Activated CD4-positive, alpha-beta memory T cell treated with anti-CD3 and anti-CD28 coated beads for 36 hours (primary cell): Measurements from ENCODE around the gene DDIT3. TPM values are rescaled to one million over a fixed set of nuclear protein-coding genes. Genes with fewer than 3 reads are reported as not detected.
"Not testable (repeated sequence)": the region's sequence is repeated elsewhere in the genome, so short reads cannot be mapped to it uniquely, and the experiment has no call there.

Experiments used
- CTCF ChIA-PET: fragments of 350-600 bp; sonication (Branson Sonifier 250); formaldehyde crosslinking; loops from one replicate; lab custom pipeline; 2021; ENCODE audit warnings: antibody characterized with exemption, inconsistent platforms; lab: Charles Lee
- POLR2A ChIA-PET: fragments of 350-600 bp; sonication (Branson Sonifier 250); formaldehyde crosslinking; loops from one replicate; lab custom pipeline; 2021; ENCODE audit warnings: antibody characterized with exemption; lab: Charles Lee
- DNase-seq: peaks from one replicate; pipeline ENCODE4 v3.0.0-alpha.2; 2020
- H3K27ac Mint-ChIP-seq: one replicate; pipeline ENCODE4 v1.8.0; 2021; ENCODE audit warnings: mixed read lengths
- H3K27me3 Mint-ChIP-seq: one replicate; pipeline ENCODE4 v1.8.0; 2021; ENCODE audit warnings: mixed read lengths
- H3K36me3 Mint-ChIP-seq: one replicate; pipeline ENCODE4 v1.8.0; 2021; ENCODE audit warnings: mixed read lengths
- H3K4me1 Mint-ChIP-seq: one replicate; pipeline ENCODE4 v1.8.0; 2021; ENCODE audit warnings: low read depth, mixed read lengths
- H3K4me3 Mint-ChIP-seq: one replicate; pipeline ENCODE4 v1.8.0; 2021; ENCODE audit warnings: mild to moderate bottlenecking, mixed read lengths
- H3K9me3 Mint-ChIP-seq: one replicate; pipeline ENCODE4 v1.8.0; 2021; ENCODE audit warnings: mixed read lengths
- intact Hi-C: fragments of 100-400 bp; cut with micrococcal nuclease; formaldehyde crosslinking; loops from one replicate; pipeline ENCODE4 v1.15.1; 2023
- total RNA-seq, 2 experiments: library from RNA; stranded (reverse); gene quantifications; one replicate each; pipeline ENCODE4 v1.2.3, GENCODE V29; 2021

DDIT3 gene, protein sequence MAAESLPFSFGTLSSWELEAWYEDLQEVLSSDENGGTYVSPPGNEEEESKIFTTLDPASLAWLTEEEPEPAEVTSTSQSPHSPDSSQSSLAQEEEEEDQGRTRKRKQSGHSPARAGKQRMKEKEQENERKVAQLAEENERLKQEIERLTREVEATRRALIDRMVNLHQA
- total RNA-seq = 10 to 100 TPM; 24.1 to 25.2 TPM

DNA sequence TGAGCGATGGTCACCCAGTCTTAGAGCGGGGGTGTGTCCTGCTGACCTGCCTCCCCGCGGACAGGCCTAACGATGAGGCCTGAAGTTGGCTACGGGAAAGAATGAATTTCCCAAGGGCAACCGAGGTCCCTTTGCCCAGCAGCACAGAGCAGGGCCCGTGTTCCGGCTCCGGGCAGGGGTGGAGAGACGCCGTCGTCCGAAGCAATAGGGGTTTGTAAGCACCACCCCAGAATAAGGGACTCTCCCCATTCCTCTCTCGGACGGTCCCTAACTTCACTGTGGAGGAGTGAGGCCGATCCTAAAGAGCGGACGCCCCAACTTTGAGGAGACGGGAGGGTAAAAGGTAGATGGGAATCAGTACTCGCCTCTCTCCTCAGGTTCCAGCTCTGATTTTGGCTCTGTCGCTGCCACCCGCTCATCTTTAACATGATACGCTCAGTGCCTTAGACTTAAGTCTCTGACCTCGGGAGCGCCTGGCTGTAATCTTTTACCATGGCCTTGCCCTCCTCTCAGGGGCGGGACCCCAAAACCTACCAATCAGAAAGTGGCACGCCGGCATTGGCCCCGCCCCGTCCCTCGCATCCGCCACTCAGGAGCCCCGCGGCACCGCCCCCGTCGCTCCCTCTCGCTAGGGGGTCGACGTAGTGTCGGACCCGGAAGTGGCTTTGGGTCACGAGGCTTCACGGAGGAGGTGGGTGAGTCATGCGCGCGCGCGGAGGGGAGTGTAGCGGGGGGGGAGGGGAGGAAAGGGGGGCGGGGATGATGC is at the start of gene DDIT3:
TSS of gene DDIT3 (minus strand) at position 462 of the 766 bp plus-strand sequence. CDS start 3,108 bp downstream, outside the sequence.
- no peaks in the 10 kb centered on the region for H3K27me3 Mint-ChIP-seq
- peaks cover 48% of the 10 kb centered on the region for H3K36me3 Mint-ChIP-seq
- H3K9me3 Mint-ChIP-seq = no peaks in the 10 kb centered on the region
- peak; percentile 100 for DNase-seq
- H3K4me3 Mint-ChIP-seq = peak within 1 kb of the TSS; percentile 94
- H3K27ac Mint-ChIP-seq = peak within 1 kb of the TSS; percentile 100
- CTCF ChIA-PET = interaction anchor here (1.1 to 1.4 kb wide), 2 partner anchors 44 to 173 kb away, joined by 4 read pairs; no protein-coding TSS in a partner anchor
- intact Hi-C loops = loop anchor here (1.0 to 5.0 kb wide), 6 partner anchors 33 to 283 kb away; partner anchors contain the start of genes ARHGAP9, GLI1 and TSPAN31
- POLR2A ChIA-PET = interaction anchor here (0.6 to 2.1 kb wide), 7 partner anchors 19 to 87 kb away, joined by 3 to 10 read pairs (median 5); partner anchors contain the start of gene ARHGAP9
- peaks cover 55% of the 10 kb centered on the region for H3K4me1 Mint-ChIP-seq

DNA sequence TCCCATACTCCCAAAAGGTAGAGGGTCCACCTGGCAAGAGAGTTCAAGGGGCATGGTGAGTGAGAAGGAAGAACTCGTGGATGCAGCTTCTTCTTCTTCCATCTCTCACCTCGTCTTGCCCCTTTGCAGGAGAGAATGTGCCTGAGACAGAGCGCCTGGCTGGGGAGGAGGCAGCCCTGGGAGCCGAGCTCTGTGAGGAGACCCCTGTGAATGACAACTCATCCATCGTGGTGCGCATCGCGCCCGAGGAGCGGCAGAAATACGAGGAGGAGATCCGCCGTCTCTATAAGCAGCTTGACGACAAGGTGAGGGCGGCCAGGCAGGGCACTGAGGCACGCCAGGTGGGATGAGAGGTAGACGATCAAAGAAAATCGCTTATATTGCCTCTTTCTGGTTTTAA is 49.5 kb upstream of the DDIT3 start:
- no peak overlapping the region for H3K27ac Mint-ChIP-seq
- H3K4me3 Mint-ChIP-seq = no peak overlapping the region
- CTCF ChIA-PET = interaction anchor here (0.7 to 1.0 kb wide), 3 partner anchors 14 to 111 kb away, joined by 3 read pairs; partner anchors contain the start of gene DCTN2
- no peaks in the 10 kb centered on the region for H3K36me3 Mint-ChIP-seq
- H3K9me3 Mint-ChIP-seq = no peaks in the 10 kb centered on the region
- H3K4me1 Mint-ChIP-seq = no peaks in the 10 kb centered on the region
- POLR2A ChIA-PET = no interaction called here
- intact Hi-C loops = no loop called here
- H3K27me3 Mint-ChIP-seq = no peaks in the 10 kb centered on the region
- no peak for DNase-seq

DNA sequence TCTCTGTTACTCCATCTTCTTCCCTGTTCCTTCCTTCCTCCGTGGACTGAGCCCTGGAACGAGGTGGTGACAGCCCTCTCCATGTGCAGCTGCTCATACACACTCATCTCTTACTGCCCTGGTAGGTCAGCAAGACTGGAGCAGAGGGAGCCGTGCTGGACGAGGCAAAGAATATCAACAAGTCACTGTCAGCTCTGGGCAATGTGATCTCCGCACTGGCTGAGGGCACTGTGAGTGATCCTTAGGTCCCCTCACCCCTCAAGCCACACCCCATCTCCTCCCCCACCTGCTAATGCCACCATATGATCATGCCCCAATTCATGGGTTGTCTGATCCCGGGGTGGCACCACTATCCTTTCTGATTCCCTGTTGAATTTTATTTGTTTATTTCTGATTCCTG is 48.5 kb upstream of the DDIT3 start:
- no peak overlapping the region for H3K4me3 Mint-ChIP-seq
- CTCF ChIA-PET = interaction anchor here (0.8 kb wide), 1 partner anchor 22 kb away, joined by 3 read pairs; the partner anchor contains the start of gene DCTN2
- intact Hi-C loops = no loop called here

DNA sequence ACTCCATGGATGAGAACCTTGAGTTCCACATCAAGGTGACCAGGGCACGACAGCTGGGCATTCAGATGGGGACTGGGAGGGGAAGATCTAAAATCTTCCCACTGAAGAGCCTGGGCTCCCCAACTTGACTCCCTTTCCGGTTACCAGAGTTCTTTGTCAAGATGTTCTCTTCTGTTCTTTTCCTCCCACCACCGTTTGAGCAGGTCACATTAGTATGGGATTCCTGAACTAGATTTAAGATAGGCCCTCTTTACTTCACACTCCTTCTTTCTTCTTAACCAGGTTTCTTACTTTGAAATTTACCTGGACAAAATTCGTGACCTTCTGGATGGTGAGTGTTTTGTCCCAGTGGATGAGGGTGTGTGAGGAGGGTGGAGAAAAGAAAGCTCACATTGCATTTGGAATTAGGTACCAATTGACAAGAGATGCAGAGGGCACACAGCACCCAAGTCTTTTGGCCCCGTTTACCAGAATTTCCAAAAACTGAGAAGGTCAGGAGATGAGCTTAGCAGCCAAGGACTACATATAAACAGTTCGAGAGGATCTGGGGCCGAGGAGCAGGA is 43.9 kb upstream of the DDIT3 start:
- Mint-ChIP-seq H3K27ac (no peak overlapping the region), H3K36me3 (no peaks in the 10 kb centered on the region), H3K27me3 (no peaks in the 10 kb centered on the region), H3K4me1 (no peaks in the 10 kb centered on the region), H3K9me3 (no peaks in the 10 kb centered on the region), H3K4me3 (no peak overlapping the region)
- intact Hi-C loops = no loop called here
- DNase-seq = no peak
- CTCF ChIA-PET = interaction anchor here (3.3 kb wide), 1 partner anchor 18 kb away, joined by 14 read pairs; no protein-coding TSS in a partner anchor
- POLR2A ChIA-PET = no interaction called here

More for the DNA sequence above, 48.5 kb upstream of the DDIT3 start:
- POLR2A ChIA-PET = no interaction called here
- H3K4me1 Mint-ChIP-seq = no peaks in the 10 kb centered on the region
- H3K36me3 Mint-ChIP-seq = no peaks in the 10 kb centered on the region
- H3K27me3 Mint-ChIP-seq = no peaks in the 10 kb centered on the region
- H3K9me3 Mint-ChIP-seq = no peaks in the 10 kb centered on the region
- DNase-seq = no peak
- H3K27ac Mint-ChIP-seq = no peak overlapping the region

DNA sequence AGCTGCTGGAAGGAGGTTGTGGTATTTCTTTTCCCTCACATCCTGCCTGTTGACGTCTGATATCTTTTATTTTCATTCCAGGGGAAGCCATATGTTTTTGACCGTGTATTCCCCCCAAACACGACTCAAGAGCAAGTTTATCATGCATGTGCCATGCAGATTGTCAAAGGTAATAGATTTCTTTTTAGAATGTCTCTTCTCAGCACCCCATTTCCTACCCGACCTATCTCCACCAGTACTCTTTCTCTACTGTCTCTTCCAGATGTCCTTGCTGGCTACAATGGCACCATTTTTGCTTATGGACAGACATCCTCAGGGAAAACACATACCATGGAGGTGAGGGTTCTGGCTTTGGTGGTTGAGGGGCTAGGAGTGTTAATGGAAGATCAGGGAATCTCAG is 43.0 kb upstream of the DDIT3 start:
- DNase-seq = no peak
- ChIA-PET CTCF (interaction anchor here (3.3 kb wide), 1 partner anchor 19 kb away, joined by 14 read pairs; no protein-coding TSS in a partner anchor), POLR2A (no interaction called here)

DNA sequence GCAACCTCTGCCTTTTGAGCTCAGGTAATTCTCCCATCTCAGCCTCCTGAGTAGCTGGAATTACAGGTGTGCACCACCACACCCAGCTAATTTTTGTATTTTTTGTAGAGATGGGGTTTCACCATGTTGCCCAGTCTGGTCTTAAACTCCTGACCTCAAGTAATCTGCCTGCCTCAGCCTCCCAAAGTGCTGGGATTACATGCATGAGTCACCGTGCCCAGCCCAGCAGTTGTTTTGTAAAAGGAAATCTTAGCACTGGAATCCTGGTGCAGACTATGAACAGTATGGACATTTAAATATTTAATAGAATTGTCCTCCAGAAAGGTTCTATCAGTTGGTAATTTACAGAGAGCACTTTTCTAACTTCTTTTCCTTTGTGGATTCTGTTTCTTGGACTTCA is 40.8 kb upstream of the DDIT3 start:
- H3K4me3 Mint-ChIP-seq, H3K4me1 Mint-ChIP-seq, intact Hi-C loops, POLR2A ChIA-PET, H3K27ac Mint-ChIP-seq, H3K9me3 Mint-ChIP-seq, DNase-seq, H3K27me3 Mint-ChIP-seq, H3K36me3 Mint-ChIP-seq: not testable (repeated sequence)
- CTCF ChIA-PET = interaction anchor here (3.3 kb wide), 1 partner anchor 21 kb away, joined by 14 read pairs; no protein-coding TSS in a partner anchor

More for the DNA sequence above, 43.0 kb upstream of the DDIT3 start:
- Mint-ChIP-seq H3K4me3 (no peak overlapping the region), H3K36me3 (no peaks in the 10 kb centered on the region), H3K9me3 (no peaks in the 10 kb centered on the region), H3K27ac (no peak overlapping the region), H3K4me1 (no peaks in the 10 kb centered on the region), H3K27me3 (no peaks in the 10 kb centered on the region)
- intact Hi-C loops = no loop called here

DNA sequence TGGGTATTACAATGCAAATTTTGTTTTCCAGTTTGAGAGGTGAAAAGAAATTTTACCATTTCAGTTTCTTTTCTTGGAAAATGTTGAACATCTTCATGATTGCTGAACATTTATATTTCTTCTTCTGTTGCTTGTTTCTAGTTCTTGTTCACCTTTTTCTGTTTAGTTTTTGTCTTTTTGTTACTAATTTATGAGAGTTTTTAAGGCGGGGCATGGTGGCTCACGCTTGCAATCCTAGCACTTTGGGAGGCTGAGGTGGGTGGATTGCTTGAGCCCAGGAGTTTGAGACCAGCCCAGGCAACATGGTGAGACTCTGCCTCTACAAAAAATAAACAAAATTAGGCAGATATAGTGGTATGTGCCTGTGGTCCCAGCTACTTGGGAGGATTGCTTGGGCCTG is 40.2 kb upstream of the DDIT3 start:
- POLR2A ChIA-PET = no interaction called here
- no peaks in the 10 kb centered on the region for H3K36me3 Mint-ChIP-seq

DNA sequence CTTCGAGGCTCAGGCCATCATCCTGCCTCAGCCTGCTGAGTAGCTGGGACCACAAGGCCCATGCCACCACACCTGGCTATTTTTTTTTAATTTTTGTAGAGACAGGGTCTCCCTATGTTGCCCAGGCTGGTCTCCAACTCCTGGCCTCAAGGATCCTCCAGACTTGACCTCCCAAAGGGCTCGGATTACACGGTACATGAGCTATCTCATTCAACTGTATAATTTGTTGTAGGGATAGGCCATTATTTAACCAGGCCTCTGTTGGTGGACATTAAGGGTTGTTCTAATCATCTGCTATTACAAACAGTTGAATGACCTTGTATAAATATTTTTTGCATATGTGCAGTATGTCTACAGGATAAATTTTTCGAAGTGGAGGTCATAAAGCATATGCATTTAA is 38.5 kb upstream of the DDIT3 start:
- H3K27me3 Mint-ChIP-seq = peaks cover under 1% of the 10 kb centered on the region
- intact Hi-C loops = no loop called here

More for the DNA sequence above, 40.2 kb upstream of the DDIT3 start:
- CTCF ChIA-PET = no interaction called here
- intact Hi-C loops = no loop called here
- Mint-ChIP-seq H3K4me1 (no peaks in the 10 kb centered on the region), H3K4me3 (no peak overlapping the region), H3K27me3 (no peaks in the 10 kb centered on the region), H3K27ac (no peak overlapping the region), H3K9me3 (no peaks in the 10 kb centered on the region)
- no peak for DNase-seq

DNA sequence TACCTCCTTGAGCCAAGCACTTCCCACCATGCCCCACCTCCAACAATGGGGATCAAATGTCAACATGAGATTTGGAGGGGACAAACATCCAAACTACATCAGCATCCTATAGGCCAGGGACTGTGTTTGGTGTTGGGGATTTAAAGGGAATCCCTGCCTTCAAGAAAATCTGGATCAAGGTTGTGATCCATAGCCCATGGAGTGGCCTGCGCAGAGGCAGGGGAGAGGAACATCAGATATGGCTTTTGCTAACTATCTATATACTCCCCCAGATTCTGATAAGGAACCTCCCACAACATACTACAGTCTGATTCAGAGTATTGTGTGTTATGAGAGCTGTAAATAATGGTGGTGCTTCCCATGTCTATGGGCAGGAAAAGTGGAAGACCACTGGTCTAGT is 34.6 kb upstream of the DDIT3 start:
- H3K27ac Mint-ChIP-seq = no peak overlapping the region

More for the DNA sequence above, 38.5 kb upstream of the DDIT3 start:
- no peak overlapping the region for H3K27ac Mint-ChIP-seq
- DNase-seq = no peak
- H3K36me3 Mint-ChIP-seq = no peaks in the 10 kb centered on the region
- POLR2A ChIA-PET = no interaction called here
- H3K9me3 Mint-ChIP-seq = no peaks in the 10 kb centered on the region
- no peak overlapping the region for H3K4me3 Mint-ChIP-seq
- no peaks in the 10 kb centered on the region for H3K4me1 Mint-ChIP-seq
- CTCF ChIA-PET = no interaction called here

DNA sequence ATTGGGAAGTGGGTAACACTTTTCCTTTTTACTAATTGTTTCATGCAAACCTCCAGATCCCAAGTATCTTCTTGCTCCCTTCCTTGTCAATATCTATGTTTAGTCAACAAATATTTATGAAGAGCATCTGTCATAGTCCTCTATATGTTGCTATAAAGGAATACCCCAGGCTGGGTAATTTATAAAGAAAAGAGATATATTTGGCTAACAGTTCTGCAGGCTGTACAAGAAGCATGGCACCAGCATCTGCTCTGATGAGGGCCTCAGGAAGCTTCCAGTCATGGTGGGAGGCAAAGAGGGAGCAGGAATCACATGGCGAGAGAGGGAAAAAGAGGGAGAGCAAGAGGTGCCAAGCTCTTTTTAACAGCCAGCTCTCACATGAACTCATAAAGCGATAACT is 34.1 kb upstream of the DDIT3 start:
- H3K4me3 Mint-ChIP-seq = no peak overlapping the region
- H3K27ac Mint-ChIP-seq = no peak overlapping the region
- POLR2A ChIA-PET = no interaction called here
- H3K27me3 Mint-ChIP-seq = peaks cover 6% of the 10 kb centered on the region
- CTCF ChIA-PET = interaction anchor here (1.4 kb wide), 2 partner anchors 8 to 29 kb away, joined by 3 to 6 read pairs; no protein-coding TSS in a partner anchor
- DNase-seq = no peak
- intact Hi-C loops = no loop called here
- no peaks in the 10 kb centered on the region for H3K9me3 Mint-ChIP-seq
- H3K36me3 Mint-ChIP-seq = no peaks in the 10 kb centered on the region
- peaks cover 8% of the 10 kb centered on the region for H3K4me1 Mint-ChIP-seq

More for the DNA sequence above, 34.6 kb upstream of the DDIT3 start:
- POLR2A ChIA-PET = no interaction called here
- peaks cover 6% of the 10 kb centered on the region for H3K27me3 Mint-ChIP-seq
- no peaks in the 10 kb centered on the region for H3K36me3 Mint-ChIP-seq
- H3K4me3 Mint-ChIP-seq = no peak overlapping the region
- CTCF ChIA-PET = interaction anchor here (1.4 kb wide), 2 partner anchors 9 to 29 kb away, joined by 3 to 6 read pairs; no protein-coding TSS in a partner anchor
- H3K4me1 Mint-ChIP-seq = peaks cover 7% of the 10 kb centered on the region
- intact Hi-C loops = no loop called here
- no peak for DNase-seq
- H3K9me3 Mint-ChIP-seq = no peaks in the 10 kb centered on the region

DNA sequence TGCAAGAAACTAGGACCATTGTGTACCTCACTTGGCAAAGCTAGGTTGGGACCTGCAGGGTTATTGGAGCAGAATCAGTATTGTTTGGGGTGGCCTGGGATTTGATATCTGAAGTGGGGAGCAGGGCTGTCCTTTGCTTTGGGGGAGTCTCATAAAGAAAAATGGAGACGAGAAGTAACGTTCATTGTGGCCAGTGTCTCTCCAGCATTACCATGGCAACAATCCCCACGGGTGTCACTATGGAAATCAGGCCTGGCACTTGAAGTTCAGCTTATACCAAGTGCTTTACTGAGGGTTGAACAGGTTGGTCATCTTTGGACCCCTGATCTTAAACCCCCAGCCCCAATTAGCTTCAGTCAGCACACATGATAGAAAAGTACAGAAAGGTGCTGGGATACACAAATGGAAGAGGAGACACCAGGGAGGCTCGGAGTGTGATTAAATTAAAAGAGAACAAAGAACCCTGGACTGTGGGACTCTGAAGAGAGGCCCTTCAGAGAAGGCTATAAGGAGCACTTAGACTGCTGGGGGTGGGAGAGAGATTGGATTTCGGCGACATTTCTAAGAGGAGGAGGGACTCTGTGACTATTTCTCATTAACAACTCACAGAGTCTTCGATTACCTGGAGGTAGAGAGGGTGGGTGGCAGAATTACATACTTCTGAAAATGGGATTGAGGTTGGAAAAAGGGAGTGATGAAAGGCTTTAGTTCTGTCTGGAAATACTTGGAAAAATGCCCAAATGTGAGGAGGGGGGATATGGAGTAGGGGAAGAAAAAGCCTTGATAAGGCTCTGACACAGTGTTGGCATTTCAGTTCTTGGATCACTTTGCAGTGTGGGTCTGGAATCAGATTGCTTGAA is 33.3 kb upstream of the DDIT3 start:
- Mint-ChIP-seq H3K27ac (no peak overlapping the region), H3K4me3 (no peak overlapping the region)
- intact Hi-C loops = no loop called here

More for the DNA sequence above, 33.3 kb upstream of the DDIT3 start:
- Mint-ChIP-seq H3K9me3 (no peaks in the 10 kb centered on the region), H3K27me3 (peaks cover 8% of the 10 kb centered on the region), H3K36me3 (no peaks in the 10 kb centered on the region), H3K4me1 (peaks cover 16% of the 10 kb centered on the region)
- no peak for DNase-seq
- CTCF ChIA-PET = interaction anchor here (0.9 kb wide), 1 partner anchor 30 kb away, joined by 3 read pairs; no protein-coding TSS in a partner anchor
- POLR2A ChIA-PET = no interaction called here
